Epithelial cell of prostate (primary cell): ENCODE data around the gene AP1M2.
"Not testable (repeated sequence)": the region's sequence is repeated elsewhere in the genome, so short reads cannot be mapped to it uniquely, and the experiment has no call there.

Experiments used
- DNase-seq: peaks from one replicate; pipeline ENCODE4 v3.0.0-alpha.2; 2011; ENCODE audit warnings: low read depth, low spot score
- H3K27ac ChIP-seq: fragments of 450-650 bp; 2 replicates; pipeline ENCODE4 v1.5.1; 2017; ENCODE audit warnings: mild to moderate bottlenecking

The AP1M2 gene

DNA sequence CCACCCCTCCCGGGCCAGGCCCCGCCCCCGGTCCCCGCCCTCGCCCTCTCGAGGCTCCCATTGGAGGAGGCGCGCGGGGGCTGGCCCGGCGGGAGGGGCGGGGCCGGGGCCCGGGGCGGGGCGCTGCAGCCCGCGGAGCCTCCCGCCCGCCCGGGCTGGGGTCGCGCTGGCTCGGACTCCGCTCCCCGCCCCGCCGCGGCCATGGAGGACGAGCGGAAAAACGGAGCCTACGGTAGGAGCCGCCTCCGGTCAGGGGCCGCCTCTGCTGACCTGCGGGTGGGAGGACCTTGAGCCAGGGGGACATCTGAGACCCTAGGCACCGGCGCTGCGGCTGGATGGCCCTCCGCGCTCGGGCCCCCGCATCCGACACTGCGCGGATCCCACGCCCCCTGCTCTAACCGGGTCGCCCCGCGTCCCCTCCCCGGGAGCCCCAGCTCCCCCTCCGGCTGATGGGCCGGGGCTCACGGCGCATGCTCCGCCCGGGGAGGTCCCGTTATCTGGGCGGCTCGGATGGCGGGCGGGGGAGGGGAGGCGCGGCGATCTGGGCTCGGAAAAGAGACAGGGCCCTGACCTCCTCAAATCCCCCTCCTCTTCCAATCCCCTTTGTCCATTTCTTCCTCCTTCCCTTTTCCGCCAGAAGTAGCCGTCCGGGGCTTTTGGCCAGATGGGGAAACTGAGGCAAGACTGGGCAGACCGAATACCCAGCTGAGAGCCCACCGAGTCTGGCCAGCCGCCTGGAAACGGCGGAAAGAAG lies 15.4 kb upstream of the AP1M2 start:
- DNase-seq, result no peak
- H3K27ac ChIP-seq, result no peak overlapping the region

GRCh38 chr19:10601999-10602329 lies 14.9 kb upstream of the AP1M2 start:
- no peak for DNase-seq
- no peak overlapping the region for H3K27ac ChIP-seq

DNA sequence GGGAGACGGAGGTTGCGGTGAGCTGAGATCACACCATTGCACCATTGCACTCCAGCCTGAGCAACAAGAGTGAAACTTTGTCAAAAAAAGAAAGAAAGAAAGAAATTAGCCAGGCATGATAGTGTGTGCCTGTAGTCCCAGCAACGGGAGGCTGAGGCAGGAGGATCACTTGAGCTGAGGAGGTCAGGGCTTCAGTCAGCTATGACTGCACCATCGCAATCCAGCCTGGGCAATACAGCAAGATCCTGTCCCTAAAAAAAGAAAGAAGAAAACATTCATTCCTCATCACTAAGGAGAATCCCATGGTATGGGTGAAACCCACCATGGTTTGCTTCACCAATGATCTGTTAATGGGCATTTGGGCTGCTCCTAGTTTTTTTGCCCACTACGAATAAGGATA lies 13.0 kb upstream of the AP1M2 start:
- DNase-seq, result no peak
- no peak overlapping the region for H3K27ac ChIP-seq

GRCh38 chr19:10593820-10594637 lies 6.9 kb upstream of the AP1M2 start:
- H3K27ac ChIP-seq, result no peak overlapping the region
- no peak for DNase-seq

GRCh38 chr19:10593148-10593547 lies 6.0 kb upstream of the AP1M2 start:
- no peak for DNase-seq

DNA sequence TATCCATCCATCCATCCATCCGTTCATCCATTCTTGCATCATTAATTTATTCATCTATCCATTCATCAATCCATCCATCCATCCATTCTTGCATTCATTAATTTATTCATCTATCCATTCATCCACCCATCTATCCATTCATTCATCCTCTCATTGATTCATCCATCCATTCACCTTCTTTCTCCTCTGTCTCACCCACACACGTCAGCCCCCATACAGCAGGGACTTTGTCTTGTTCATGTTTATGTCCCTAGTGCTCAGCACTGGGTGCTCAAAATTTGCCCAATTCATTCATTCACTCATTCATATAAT lies 683 bp upstream of the AP1M2 start:
- H3K27ac ChIP-seq, result no peak overlapping the region
- no peak for DNase-seq

More at GRCh38 chr19:10593148-10593547, 6.0 kb upstream of the AP1M2 start:
- no peak overlapping the region for H3K27ac ChIP-seq

DNA sequence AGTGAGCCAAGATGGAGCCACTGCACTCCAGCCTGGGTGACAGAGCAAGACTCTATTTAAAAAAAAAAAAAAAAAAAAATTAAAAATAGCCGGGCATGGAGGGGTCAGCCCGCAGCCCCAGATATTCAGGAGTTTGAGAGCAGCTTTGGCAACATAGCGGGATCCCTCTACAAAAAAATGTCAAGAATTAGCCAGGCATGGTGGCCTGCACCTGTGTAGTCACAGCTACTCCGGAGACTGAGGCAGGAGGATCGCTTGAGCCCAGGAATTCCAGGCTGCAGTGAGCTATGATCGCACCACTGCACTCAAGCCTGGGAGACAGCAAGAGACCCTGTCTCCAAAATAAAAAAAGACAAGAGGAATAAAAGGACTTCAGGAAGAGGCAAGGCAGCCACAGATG lies 716 bp downstream of the AP1M2 start:
- peak overlapping the region; percentile 67 for H3K27ac ChIP-seq
- no peak for DNase-seq

GRCh38 chr19:10583036-10583776 lies 3.9 kb downstream of the AP1M2 start:
- H3K27ac ChIP-seq, result no peak overlapping the region
- no peak for DNase-seq

GRCh38 chr19:10582091-10582490 lies 5.0 kb downstream of the AP1M2 start:
- no peak for DNase-seq
- no peak overlapping the region for H3K27ac ChIP-seq

GRCh38 chr19:10580979-10581631 lies 6.0 kb downstream of the AP1M2 start:
- DNase-seq, result peak; percentile 34
- no peak overlapping the region for H3K27ac ChIP-seq

DNA sequence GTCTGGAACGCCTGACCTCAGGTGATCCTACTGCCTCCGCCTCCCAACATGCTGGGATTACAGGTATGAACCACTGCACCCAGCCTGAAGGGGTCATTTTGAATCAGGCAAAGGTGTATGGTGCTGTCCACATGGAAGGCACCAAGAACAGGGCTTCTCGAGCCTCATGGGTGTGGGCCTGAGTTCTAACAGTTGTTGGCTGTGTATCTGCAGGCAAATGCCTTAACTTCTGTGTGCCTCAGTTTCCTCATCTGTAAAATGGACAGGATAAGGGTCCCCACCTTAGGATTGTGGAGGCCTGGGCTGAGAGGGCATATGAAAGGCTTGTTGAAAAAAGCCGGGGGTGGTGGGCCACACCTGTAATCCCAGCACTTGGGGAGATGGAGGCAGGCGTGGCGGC lies 9.2 kb downstream of the AP1M2 start:
- no peak for DNase-seq
- no peak overlapping the region for H3K27ac ChIP-seq

DNA sequence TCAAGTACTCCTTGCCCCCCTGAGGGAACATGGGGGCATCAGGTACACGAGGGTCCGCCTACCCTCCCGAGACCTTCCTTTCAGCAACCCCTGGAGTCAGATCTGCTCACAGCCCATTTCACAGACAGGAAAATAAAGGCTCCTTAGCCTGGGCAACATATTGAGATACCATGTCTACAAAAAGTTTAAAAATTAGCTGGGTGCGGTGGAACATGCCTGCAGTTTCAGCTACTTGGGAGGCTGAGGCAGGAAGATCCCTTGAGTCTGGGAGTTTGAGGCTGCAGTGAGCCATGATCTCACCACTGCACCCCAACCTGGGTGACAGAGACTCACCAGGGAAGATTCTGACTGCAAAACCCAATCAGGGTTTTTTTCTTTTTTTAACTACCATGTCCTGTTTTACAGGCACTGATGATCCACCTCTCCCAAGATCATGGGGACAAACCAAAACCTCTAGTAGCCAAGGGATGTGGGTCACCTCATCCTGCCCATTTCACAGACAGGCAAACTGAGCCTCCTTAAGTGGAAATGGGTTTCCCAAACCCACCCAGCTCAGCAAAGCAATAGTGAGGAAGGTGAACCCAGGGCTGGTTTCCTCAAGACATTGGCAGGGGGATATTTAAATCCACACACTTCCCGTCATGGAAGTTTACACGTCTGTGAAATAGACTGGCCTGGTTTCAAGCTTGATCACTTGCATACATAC lies 11.9 kb downstream of the AP1M2 start:
- H3K27ac ChIP-seq, result no peak overlapping the region
- no peak for DNase-seq

DNA sequence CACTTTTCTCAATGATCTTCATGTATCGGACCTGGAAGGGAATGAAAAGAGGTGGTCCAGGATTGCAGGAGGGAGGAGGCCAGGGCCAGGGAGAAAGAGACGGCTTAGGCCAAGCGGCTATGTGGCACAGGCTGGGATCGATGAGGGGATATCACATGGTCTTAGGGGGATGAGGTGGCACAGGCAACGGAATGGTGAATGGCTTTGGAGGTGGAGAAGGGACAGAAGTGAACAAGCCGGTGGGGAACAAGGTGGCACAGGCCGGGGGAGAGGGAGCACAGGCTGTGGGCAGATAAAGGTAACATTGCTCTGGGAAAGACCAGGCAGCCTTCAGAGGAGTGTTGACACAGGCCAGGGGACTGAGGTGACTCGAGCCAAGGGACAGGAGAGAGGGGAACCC lies 12.7 kb downstream of the AP1M2 start:
- no peak for DNase-seq
- no peak overlapping the region for H3K27ac ChIP-seq

GRCh38 chr19:10573793-10574192 lies 13.3 kb downstream of the AP1M2 start:
- not testable (repeated sequence) for DNase-seq, H3K27ac ChIP-seq

GRCh38 chr19:10568826-10569651 lies 18.1 kb downstream of the AP1M2 start, which contains the start of gene CDKN2D:
Gene CDKN2D (minus strand): TSS chr19:10568979. CDS start chr19:10568653, 326 bp downstream.
- peak; percentile 96 for DNase-seq
- H3K27ac ChIP-seq, result peak within 1 kb of the TSS; percentile 40

- DNase-seq, result no peak
- H3K27ac ChIP-seq, result peak overlapping the region; percentile 40
Observed at GRCh38 chr19:10568062-10568825, 18.9 kb downstream of the AP1M2 start.

DNA sequence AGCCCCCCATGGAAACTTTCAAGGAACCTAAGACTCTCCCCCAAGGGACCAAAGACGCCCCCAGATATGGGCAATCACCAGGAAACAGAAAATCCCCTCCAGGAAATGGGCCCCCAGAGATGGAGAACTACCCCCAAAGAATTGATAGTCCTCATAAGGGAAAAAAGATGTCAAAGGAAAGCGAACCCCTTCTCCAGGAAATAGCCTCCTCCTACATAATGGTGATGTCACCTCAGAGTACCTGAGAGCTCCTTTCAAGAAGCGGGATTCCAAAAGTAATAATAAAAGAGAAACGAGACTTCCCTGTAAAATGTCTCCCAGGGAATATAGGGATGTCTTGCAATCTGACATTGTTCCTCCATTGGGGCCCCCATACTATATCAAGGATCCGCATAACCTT lies 19.5 kb downstream of the AP1M2 start:
- DNase-seq, result no peak
- no peak overlapping the region for H3K27ac ChIP-seq

DNA sequence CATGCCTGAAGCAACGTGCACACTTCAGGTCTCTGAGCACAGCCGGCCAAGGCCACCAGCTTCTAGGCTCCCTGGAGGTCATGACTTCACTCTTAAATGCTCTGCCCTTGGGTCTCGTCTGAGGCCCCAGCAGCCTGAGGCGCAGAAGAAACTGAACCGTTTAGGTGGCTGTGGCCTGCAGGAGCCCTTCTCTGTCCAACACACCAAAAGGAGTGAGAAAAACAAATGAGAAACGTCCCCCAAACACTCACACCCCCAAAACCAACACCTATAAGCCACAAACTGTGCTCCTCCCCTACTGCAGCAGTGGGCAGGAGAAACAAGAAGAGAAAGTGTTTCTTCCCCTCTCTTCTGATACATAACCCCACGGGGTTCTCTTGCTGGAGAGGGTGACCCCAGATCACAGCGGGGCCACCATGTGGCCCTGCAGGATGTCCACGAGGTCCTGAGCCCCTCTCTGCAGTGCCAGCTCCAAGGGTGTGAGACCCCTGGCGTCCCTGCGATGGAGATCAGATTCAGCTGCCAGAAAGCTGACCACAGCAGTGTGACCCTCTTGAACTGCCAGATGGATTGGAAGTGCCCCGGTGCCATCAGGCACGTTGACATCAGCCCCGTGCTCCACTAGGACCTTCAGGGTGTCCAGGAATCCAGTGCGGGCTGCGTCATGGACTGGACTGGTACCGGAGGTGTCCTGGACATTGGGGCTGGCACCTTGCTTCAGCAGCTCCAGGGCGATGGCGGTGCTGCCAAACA lies 20.3 kb downstream of the AP1M2 start:
- no peak for DNase-seq
- peak overlapping the region; percentile 56 for H3K27ac ChIP-seq
